Stimulated activated CD8-positive, alpha-beta memory T cell treated with anti-CD3 and anti-CD28 coated beads, Interleukin-12 subunit alpha, Interleukin-12 subunit beta, amount 100 ng/mL, for 24 hours (primary cell): Measurements from ENCODE around the gene ADAM30.

Experiments
- DNase-seq: peaks from one replicate; pipeline ENCODE4 v3.0.0-alpha.2; 2020; ENCODE audit errors: extremely low read depth

Gene ADAM30

GRCh38 chr1:119908661-119909060 is 12.3 kb upstream of the ADAM30 start:
- no peak for DNase-seq

GRCh38 chr1:119906927-119907652 is 10.8 kb upstream of the ADAM30 start:
- DNase-seq = no peak

- DNase-seq = no peak
Measured at GRCh38 chr1:119903443-119903835, 7.1 kb upstream of the ADAM30 start.

- DNase-seq = no peak
Measured at GRCh38 chr1:119902775-119903442, 6.6 kb upstream of the ADAM30 start.

- DNase-seq = no peak
Measured at GRCh38 chr1:119898981-119899720, 2.8 kb upstream of the ADAM30 start.

- no peak for DNase-seq
Measured at GRCh38 chr1:119898530-119898929, 2.2 kb upstream of the ADAM30 start.

- no peak for DNase-seq
Measured at GRCh38 chr1:119895102-119895501, 1.2 kb downstream of the ADAM30 start.

- no peak for DNase-seq
Measured at GRCh38 chr1:119893827-119894700, 2.3 kb downstream of the ADAM30 start.

GRCh38 chr1:119893238-119893791 is 3.0 kb downstream of the ADAM30 start:
- no peak for DNase-seq

GRCh38 chr1:119891386-119891785 is 4.9 kb downstream of the ADAM30 start:
- DNase-seq = no peak

- DNase-seq = no peak
Measured at GRCh38 chr1:119888476-119888875, 7.8 kb downstream of the ADAM30 start.

- no peak for DNase-seq
Measured at GRCh38 chr1:119887427-119887826, 8.9 kb downstream of the ADAM30 start.

- DNase-seq = peak; percentile 5
Measured at GRCh38 chr1:119885903-119886783, 10.2 kb downstream of the ADAM30 start.

GRCh38 chr1:119884711-119885110 is 11.6 kb downstream of the ADAM30 start:
- DNase-seq = no peak

- no peak for DNase-seq
Measured at GRCh38 chr1:119883826-119884225, 12.5 kb downstream of the ADAM30 start.

GRCh38 chr1:119882132-119883049 is 13.9 kb downstream of the ADAM30 start:
- no peak for DNase-seq

- no peak for DNase-seq
Measured at GRCh38 chr1:119879510-119880434, 16.5 kb downstream of the ADAM30 start.

- DNase-seq = no peak
Measured at GRCh38 chr1:119878171-119878570, 18.1 kb downstream of the ADAM30 start.
